ENCODE results near the gene MYO5A.

Gene MYO5A

GRCh38 chr15:52338058-52338457 lies 190.6 kb downstream of the MYO5A start:
- POLR2A ChIA-PET, result no interaction called here
- TF ChIP-seq SP1 (IDR thresholded peaks at IDR 0.05) (no peak), ZNF384 (IDR thresholded peaks at IDR 0.05) (no peak), FOXA1 (IDR thresholded peaks at IDR 0.05) (no peak), FOXM1 (IDR thresholded peaks at IDR 0.05; ENCODE audit: borderline replicate concordance) (no peak), PKNOX1 (IDR thresholded peaks at IDR 0.05) (no peak), SUZ12 (IDR thresholded peaks at IDR 0.05) (no peak), CTBP1 (IDR thresholded peaks at IDR 0.05; ENCODE audit: borderline replicate concordance) (no peak), HDGF (IDR thresholded peaks at IDR 0.05; ENCODE audit: borderline replicate concordance) (no peak), ELF4 (IDR thresholded peaks at IDR 0.05) (no peak), TARDBP (IDR thresholded peaks at IDR 0.05) (no peak), NFRKB (IDR thresholded peaks at IDR 0.05) (no peak)
- DNase-seq (ENCODE audit: extremely low spot score), result no peak
- CTCF ChIA-PET, result no interaction called here

- CTCF ChIA-PET, result no interaction called here
- POLR2A ChIA-PET, result no interaction called here
- TF ChIP-seq FOXA1 (IDR thresholded peaks at IDR 0.05), result no peak
- no peak for TF ChIP-seq BHLHE40 (IDR thresholded peaks at IDR 0.05; ENCODE audit: borderline replicate concordance)
- TF ChIP-seq HDGF (IDR thresholded peaks at IDR 0.05; ENCODE audit: borderline replicate concordance), result no peak
- TF ChIP-seq FOXK2 (IDR thresholded peaks at IDR 0.05), result no peak
- TF ChIP-seq NFRKB (IDR thresholded peaks at IDR 0.05), result no peak
- no peak for TF ChIP-seq FOXM1 (IDR thresholded peaks at IDR 0.05; ENCODE audit: borderline replicate concordance)
- TF ChIP-seq ELF4 (IDR thresholded peaks at IDR 0.05), result no peak
- no peak for TF ChIP-seq ZNF384 (IDR thresholded peaks at IDR 0.05)
- TF ChIP-seq SP1 (IDR thresholded peaks at IDR 0.05), result no peak
- no peak for TF ChIP-seq ARNT (IDR thresholded peaks at IDR 0.05)
- TF ChIP-seq L3MBTL2 (conservative IDR thresholded peaks at IDR 0.05), result no peak
- no peak for TF ChIP-seq LEF1 (IDR thresholded peaks at IDR 0.05; ENCODE audit: borderline replicate concordance)
- TF ChIP-seq PKNOX1 (IDR thresholded peaks at IDR 0.05), result no peak
- DNase-seq (ENCODE audit: extremely low spot score), result no peak
Measured at GRCh38 chr15:52337198-52337853, 191.4 kb downstream of the MYO5A start.

GRCh38 chr15:52336529-52336928 lies 192.2 kb downstream of the MYO5A start:
- ChIA-PET POLR2A (no interaction called here), CTCF (no interaction called here)
- DNase-seq (ENCODE audit: extremely low spot score), result no peak
- TF ChIP-seq BHLHE40 (IDR thresholded peaks at IDR 0.05; ENCODE audit: borderline replicate concordance), result no peak
- no peak for TF ChIP-seq ARNT (IDR thresholded peaks at IDR 0.05)
- no peak for TF ChIP-seq FOXM1 (IDR thresholded peaks at IDR 0.05; ENCODE audit: borderline replicate concordance)
- peak; percentile 68 for TF ChIP-seq PKNOX1 (IDR thresholded peaks at IDR 0.05)
- TF ChIP-seq HDGF (IDR thresholded peaks at IDR 0.05; ENCODE audit: borderline replicate concordance), result no peak
- TF ChIP-seq TARDBP (IDR thresholded peaks at IDR 0.05), result no peak
- no peak for TF ChIP-seq CTBP1 (IDR thresholded peaks at IDR 0.05; ENCODE audit: borderline replicate concordance)
- no peak for TF ChIP-seq ELF4 (IDR thresholded peaks at IDR 0.05)

- ChIA-PET CTCF (no interaction called here), POLR2A (no interaction called here)
- no peak for DNase-seq (ENCODE audit: extremely low spot score)
- no peak for TF ChIP-seq FOXM1 (IDR thresholded peaks at IDR 0.05; ENCODE audit: borderline replicate concordance)
Measured at GRCh38 chr15:52334491-52335160, 194.1 kb downstream of the MYO5A start.

GRCh38 chr15:52331490-52332240 lies 197.0 kb downstream of the MYO5A start:
- peak; percentile 10 for DNase-seq (ENCODE audit: extremely low spot score)
- POLR2A ChIA-PET, result no interaction called here
- CTCF ChIA-PET, result interaction anchor here (0.7 to 1.0 kb wide), 3 partner anchors 30 to 612 kb away, joined by 3 to 6 read pairs (median 4); no protein-coding TSS in a partner anchor
- no peak for TF ChIP-seq SUZ12 (IDR thresholded peaks at IDR 0.05)

- no peak for DNase-seq (ENCODE audit: extremely low spot score)
- CTCF ChIA-PET, result no interaction called here
- TF ChIP-seq FOXK2 (IDR thresholded peaks at IDR 0.05) (no peak), FOXM1 (IDR thresholded peaks at IDR 0.05; ENCODE audit: borderline replicate concordance) (no peak), NFRKB (IDR thresholded peaks at IDR 0.05) (no peak), SUZ12 (IDR thresholded peaks at IDR 0.05) (no peak), FOXA1 (IDR thresholded peaks at IDR 0.05) (no peak), CTBP1 (IDR thresholded peaks at IDR 0.05; ENCODE audit: borderline replicate concordance) (no peak), HDGF (IDR thresholded peaks at IDR 0.05; ENCODE audit: borderline replicate concordance) (no peak), ZNF384 (IDR thresholded peaks at IDR 0.05) (no peak), TARDBP (IDR thresholded peaks at IDR 0.05) (no peak), PKNOX1 (IDR thresholded peaks at IDR 0.05) (no peak), ELF4 (IDR thresholded peaks at IDR 0.05) (no peak), SP1 (IDR thresholded peaks at IDR 0.05) (no peak)
- POLR2A ChIA-PET, result no interaction called here
Measured at GRCh38 chr15:52329987-52330386, 198.7 kb downstream of the MYO5A start.
